GM12864 (cell line): ENCODE results near the gene ANGPTL2.
A peak's percentile ranks its signal among the peaks of the same experiment; 100 is the strongest.

Source experiments
- DNase-seq: peaks from one replicate; pipeline ENCODE4 v3.0.0-alpha.2; 2011; ENCODE audit warnings: low read depth
- H3K4me3 ChIP-seq: 2 replicates; pipeline ENCODE4 v1.5.1; 2011; ENCODE audit warnings: mild to moderate bottlenecking, low read depth, low read length, control low read depth
- TF ChIP-seq, protein P1 (sequence below): IDR thresholded peaks from 2 replicates; pipeline ENCODE4 v1.5.1; 2011; ENCODE audit warnings: low read depth, mild to moderate bottlenecking, moderate library complexity, low read length, control low read depth, inconsistent platforms; ENCODE audit errors: missing control alignments

The ANGPTL2 gene

GRCh38 chr9:127124792-127125191 is 2.4 kb upstream of the ANGPTL2 start:
- DNase-seq = no peak
- TF ChIP-seq, protein P1, sequence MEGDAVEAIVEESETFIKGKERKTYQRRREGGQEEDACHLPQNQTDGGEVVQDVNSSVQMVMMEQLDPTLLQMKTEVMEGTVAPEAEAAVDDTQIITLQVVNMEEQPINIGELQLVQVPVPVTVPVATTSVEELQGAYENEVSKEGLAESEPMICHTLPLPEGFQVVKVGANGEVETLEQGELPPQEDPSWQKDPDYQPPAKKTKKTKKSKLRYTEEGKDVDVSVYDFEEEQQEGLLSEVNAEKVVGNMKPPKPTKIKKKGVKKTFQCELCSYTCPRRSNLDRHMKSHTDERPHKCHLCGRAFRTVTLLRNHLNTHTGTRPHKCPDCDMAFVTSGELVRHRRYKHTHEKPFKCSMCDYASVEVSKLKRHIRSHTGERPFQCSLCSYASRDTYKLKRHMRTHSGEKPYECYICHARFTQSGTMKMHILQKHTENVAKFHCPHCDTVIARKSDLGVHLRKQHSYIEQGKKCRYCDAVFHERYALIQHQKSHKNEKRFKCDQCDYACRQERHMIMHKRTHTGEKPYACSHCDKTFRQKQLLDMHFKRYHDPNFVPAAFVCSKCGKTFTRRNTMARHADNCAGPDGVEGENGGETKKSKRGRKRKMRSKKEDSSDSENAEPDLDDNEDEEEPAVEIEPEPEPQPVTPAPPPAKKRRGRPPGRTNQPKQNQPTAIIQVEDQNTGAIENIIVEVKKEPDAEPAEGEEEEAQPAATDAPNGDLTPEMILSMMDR = no peak
- H3K4me3 ChIP-seq = no peak overlapping the region

DNA sequence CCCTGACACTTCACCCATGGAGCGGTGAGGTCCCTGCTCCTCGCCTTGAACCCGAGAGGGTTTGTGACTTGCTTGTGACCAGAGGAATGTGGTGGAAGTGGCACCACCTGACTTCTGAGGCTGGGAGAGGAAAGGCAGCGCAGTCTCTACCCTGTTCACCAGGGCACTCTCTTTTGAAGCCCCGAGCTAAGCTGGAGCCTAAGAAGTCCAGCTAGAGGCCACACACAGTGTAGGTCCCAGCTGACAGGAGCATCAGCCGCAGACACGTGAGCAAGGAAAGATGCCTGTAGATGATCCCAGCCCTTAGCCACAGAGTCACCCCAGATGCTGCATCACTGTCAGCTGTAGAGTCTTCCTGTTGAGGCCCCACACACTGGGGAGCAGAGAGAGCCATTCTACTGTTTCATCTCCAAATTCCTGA is 1.7 kb upstream of the ANGPTL2 start:
- TF ChIP-seq, protein P1 = no peak
- DNase-seq = no peak
- H3K4me3 ChIP-seq = no peak overlapping the region

- TF ChIP-seq, protein P1 = no peak
- H3K4me3 ChIP-seq = no peak overlapping the region
- DNase-seq = no peak
Observed at GRCh38 chr9:127123064-127123890, 842 bp upstream of the ANGPTL2 start.

GRCh38 chr9:127121628-127122175 is 733 bp downstream of the ANGPTL2 start:
- no peak overlapping the region for H3K4me3 ChIP-seq
- DNase-seq = no peak
- TF ChIP-seq, protein P1 = no peak

- H3K4me3 ChIP-seq = no peak overlapping the region
- TF ChIP-seq, protein P1 = no peak
- no peak for DNase-seq
Observed at GRCh38 chr9:127119320-127119709, 3.1 kb downstream of the ANGPTL2 start.

DNA sequence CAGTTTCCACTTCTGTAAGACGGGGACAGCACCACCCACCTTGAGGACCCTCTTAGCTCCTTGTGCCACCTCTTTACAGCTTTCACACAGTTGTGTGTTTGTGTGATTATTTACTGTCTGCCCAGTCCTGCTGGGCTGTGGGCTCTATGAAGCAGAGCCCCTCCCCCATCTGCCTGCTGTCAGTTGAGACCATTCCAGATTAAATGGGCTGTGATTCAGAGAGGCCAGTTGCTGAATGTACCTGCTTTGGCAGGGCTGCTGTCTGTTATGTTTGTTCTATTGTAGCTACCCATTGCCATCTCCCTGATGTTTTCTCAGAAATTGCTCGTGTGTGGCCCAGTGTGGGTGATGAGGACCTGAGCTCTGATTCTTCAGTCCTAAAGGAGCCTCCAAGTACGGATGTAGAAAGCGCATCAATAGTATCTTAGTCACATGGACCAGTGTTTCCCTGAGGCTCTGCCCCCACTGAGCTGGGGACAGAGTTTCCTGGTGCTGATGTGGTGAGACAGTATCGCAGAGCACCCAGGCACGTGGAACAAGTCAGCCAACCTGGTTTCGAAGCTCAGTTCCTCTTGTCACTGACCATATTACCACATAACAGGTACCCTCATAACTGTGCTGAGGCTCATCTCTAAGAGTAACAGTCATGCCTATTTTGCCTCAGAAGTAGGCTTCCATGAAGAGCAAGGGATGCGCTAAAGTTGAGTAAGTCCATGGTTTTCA is 3.7 kb downstream of the ANGPTL2 start:
- TF ChIP-seq, protein P1 = no peak
- peak; percentile 25 for DNase-seq
- no peak overlapping the region for H3K4me3 ChIP-seq
